Stimulated activated CD8-positive, alpha-beta memory T cell treated with anti-CD3 and anti-CD28 coated beads, Interleukin-4, amount 100 ng/mL, for 48 hours (primary cell): ENCODE results near the gene AKIP1.
"Not testable (repeated sequence)": the region's sequence is repeated elsewhere in the genome, so short reads cannot be mapped to it uniquely, and the experiment has no call there.

Experiments used
- DNase-seq: peaks from one replicate; pipeline ENCODE4 v3.0.0-alpha.2; 2020

The AKIP1 gene, protein sequence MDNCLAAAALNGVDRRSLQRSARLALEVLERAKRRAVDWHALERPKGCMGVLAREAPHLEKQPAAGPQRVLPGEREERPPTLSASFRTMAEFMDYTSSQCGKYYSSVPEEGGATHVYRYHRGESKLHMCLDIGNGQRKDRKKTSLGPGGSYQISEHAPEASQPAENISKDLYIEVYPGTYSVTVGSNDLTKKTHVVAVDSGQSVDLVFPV

DNA sequence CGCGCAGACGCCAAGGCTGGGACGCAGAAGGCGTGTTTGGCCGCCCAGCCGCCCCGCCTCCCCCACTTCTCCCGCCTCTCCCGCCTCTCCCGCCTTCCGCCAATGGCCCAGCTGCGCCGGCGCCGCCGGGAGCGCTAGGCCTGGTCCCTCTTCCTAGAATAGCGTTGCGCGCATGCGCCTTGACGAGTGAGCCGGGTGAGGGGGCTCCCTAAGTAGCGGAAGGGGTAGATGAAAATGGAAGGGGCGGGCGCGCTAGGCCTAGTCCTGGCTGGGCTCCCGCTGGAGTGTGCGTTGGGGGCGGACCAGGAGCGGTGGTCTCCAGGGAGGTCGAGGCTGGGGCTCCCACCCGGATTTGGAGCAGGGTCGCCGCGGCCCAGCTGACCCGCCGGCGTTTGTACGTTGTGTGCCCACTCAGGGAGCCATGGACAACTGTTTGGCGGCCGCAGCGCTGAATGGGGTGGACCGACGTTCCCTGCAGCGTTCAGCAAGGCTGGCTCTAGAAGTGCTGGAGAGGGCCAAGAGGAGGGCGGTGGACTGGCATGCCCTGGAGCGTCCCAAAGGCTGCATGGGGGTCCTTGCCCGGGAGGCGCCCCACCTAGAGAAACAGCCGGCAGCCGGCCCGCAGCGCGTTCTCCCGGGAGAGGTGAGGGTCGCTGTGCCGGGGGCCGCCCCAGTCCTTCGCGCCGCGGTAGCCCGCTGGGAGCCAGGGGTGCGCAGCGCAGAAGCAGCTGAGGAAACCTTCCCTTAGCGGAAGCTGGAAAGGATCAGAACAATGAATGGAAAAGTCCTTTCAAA lies at the start of gene AKIP1:
AKIP1 (plus strand) TSS at position 161 of the 795 bp plus-strand sequence; CDS start at position 422, 261 bp downstream.
- peak; percentile 93 for DNase-seq

DNA sequence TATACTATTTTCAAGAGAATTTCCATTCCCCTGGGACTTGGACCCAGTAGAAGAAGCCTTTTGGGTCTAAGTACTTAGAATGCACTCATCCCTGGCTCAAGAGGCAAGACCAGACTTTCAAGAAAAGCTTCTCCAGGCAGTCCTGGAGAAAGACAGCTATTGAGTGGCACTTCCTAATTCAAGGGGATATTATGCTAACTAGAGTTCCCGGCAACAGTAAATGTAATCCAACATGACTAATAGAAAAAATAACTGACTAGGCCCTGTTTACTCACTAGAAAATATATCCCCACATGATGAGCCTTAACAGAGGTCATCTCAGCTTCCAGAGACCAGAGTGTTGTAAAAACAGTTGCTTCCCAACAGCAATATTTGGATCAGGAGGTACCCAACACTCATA lies 47.2 kb upstream of the AKIP1 start:
- DNase-seq = no peak

DNA sequence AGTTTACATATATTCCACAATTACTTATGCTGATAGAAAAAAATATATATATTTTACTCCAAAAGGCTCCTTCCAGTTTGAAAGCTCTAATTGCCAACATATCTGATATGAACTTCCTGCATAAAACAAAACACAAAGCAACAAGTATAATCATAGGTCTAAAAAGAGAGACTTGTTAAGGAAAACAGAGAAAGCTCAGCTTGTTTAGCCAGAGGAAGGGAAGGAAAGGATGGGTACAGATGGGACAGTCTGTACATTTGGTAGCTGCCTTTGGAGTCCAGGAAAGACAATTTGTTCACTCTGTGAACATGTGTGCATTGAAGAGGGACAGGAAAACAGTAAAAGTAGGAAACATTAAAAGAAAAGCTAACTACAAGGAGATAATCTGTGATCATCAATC lies 45.7 kb upstream of the AKIP1 start:
- no peak for DNase-seq

DNA sequence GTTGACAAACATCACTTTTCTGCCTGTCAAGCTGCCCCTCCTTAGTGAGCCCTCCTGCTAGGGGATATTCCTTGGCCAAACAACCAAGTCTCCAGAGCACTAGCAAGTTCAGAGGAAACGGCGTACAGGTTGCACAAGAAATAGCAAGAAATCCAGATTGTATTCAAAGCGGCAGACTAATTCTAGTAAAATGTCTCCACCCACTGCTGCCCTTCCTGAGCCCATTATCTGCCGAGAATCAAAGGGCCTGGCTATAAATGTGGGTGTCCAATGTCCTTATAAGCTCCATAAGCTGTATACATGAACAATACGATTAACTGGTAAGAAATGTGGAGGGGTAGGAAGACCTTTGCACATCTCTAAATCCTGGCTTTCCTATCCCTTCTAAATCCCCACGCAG lies 44.0 kb upstream of the AKIP1 start:
- DNase-seq = no peak

DNA sequence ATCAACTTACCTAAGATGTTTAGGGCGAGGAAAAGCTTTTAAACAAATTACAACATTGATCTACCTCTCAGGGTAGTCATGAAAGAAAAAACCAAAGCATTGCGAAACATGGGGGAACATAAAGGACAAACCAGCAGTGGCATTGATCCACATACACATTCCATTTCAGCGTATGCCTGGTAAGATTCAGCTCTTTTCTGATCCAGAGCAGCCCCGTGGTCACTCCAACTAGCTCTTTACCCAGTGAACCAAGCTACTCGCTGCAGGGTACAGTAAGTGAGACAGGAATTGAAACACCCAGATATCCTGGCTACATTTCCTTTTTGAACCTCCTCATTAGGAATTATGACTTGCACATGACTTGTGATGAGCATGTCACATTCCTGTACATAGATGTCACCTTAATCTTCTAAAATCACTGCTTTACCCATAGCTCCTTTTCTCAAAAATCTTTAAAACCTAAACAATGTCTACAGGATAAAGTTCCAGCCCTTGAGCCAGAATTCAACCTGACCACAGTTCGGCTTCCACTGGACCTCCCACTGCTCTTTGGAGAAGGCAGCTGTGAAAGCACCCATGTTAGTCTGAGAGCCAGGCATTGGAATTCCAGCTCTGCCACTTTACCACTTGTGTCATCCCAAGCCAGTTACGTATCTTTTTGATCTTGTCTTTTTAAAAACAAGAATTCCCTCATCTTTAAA lies 42.9 kb upstream of the AKIP1 start:
- DNase-seq = no peak

DNA sequence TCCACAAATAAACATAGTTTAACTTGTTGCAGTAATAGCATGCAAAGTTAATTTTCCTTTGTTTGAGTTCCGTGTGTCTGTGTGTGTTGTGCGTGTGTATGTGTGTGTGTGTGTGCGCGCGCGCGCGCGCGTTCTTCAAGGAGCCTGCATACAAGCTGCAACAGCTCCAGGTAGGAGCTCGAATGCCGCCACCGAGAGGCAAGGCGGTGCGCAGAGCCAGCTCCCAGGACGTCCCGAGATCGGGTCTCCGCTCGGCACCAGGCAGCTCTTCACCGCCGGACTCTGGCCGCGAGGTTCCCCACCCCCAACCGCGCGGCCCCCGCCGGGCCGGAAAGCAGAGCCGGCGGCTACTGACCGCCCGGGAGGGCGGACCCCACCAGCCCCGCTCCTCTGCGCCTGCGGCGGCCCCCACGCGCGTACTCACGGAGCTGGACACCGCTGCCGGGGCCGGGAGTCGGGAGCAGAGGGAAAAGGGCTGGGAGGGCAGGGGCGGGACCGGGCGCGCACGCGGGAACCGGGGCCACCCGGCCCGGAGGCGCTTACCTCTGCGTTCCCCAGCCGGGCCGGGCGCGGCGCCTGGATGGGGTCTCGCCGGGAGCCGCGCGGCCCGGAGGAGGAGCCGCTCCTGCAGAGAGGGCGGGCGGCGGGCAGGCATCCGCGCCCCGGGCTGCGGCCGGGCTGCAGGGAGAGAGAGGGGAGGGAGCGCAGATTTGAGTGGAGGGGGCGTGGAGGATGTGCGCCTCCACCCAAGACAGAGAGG lies 40.4 kb upstream of the AKIP1 start:
- DNase-seq = peak; percentile 33

DNA sequence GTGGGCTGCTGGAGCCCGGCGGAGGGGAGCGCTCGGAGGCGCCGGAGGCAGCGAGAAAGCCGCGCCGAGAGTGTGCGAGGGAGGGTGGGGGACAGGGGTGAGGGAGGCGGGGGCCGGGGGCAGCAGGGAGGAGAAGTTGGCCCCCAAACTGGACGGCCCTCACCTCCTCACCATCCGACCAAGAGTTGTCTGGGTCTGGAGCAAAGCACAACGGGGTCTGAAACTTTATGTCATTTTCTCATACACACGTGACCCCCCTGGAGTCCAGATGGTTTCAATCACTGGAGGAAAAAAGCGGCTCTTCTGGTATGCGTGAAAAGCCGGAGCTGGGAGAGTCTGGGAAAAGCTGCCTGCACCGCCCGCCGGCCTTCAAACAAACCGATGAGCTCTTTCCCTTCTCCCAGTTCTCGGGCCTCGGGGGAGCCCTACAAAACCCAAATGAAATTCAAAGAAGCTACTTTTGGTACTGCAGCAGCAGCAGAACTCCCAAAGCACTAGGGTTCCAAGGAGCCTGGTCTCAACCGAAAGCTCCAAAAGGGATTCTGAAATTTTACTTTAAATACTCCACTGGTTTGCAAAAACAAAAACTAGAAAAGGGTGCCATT lies 39.7 kb upstream of the AKIP1 start:
- no peak for DNase-seq

DNA sequence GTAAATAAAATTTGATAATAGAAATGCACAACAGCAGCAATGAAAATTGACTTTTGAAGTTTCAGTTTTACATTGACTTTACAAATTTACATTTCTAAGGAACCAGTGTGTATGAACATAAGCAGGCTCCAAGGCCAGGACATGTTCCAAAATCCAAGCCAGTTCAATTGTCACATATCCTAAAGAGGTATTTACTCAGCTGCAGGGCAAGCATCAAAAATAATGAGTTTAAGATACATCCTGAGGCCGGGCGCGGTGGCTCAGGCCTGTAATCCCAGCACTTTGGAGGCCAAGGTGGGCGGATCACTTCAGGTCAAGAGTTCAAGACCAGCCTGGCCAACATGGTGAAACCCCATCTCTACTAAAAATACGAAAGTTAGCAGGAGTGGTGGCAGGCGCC lies 39.0 kb upstream of the AKIP1 start:
- DNase-seq = no peak

DNA sequence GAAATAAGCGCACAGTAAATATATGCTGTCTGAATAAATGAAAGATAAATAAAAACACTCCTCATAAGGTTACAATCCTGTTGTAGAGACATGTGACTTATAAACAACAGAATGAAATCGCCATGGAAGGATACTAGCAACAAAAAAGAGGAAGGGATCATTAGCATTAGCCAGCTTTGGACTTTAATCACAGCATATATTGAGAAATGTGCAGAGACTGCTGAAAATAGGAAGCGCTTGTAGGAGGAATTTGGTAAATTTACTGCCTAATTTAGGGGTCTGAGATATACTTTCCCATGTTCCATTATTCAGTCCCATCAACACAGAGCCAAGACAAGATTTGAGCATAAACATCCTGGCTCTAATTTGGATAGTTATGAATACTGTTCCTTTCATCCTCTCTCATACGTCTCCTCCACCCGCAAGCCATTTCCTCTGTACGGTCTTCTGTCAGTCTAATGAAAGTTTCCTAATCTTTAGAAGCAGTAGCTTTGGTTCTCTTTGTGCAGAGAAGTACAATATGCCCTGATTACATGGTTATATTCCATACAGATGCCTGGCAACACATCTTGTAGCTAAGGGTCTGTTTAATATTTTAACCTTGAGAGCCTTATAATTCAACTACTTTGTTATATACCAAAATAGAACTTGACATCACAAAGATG lies 37.1 kb upstream of the AKIP1 start:
- DNase-seq = no peak

DNA sequence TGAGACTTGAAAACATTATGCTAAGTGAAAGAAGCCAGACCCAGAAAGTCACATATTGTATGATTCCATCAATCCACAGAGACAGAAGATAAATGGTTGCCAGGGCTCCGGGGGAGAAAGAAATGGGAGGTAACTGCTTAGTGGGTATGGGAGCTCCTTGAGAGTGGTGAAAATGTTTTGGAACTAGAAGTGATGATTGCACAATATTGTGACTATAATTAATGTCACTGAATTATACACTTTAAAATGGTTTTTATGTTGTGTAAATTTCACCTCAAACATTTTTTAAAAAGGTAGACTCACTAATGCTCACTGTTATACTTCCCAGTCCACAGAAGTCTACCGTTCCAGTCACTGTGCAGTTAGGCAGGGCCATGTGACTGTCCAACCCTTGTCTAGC lies 32.2 kb upstream of the AKIP1 start:
- no peak for DNase-seq

DNA sequence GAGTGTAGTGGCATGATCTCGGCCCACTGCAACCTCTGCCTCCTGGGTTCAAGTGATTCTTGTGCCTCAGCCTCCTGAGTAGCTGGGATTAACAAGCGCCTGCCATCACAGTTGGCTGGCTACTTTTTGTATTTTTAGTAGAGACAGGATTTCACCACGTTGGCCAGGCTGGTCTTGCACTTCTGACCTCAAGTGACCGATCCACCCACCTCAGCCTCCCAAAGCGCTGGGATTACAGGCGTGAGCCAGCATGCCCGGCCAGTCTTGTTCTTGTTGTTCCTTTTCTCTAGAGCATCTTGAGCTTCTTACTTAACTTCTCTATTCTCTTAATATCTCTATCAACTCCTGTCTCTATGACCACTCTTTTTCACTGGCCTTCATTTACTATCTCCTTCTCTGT lies 29.4 kb upstream of the AKIP1 start:
- DNase-seq = not testable (repeated sequence)

DNA sequence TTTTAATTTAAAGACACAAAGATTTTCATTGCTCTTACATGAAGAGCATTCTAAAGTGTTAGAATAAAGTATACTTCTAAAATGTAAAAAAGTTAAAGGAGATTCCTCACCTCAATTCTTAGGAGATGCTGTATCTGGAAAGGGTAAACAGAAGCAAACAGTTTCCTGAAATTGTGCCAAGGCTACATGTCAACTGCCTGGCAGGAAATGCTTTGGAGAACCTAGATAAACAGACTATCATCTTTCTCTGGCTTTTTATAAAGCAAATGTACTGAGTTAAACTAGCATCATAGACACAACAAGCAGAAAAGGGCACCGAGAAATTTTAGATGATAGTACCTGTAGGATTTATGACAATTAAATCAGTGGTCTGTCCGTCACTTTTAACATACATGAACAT lies 24.7 kb upstream of the AKIP1 start:
- no peak for DNase-seq

DNA sequence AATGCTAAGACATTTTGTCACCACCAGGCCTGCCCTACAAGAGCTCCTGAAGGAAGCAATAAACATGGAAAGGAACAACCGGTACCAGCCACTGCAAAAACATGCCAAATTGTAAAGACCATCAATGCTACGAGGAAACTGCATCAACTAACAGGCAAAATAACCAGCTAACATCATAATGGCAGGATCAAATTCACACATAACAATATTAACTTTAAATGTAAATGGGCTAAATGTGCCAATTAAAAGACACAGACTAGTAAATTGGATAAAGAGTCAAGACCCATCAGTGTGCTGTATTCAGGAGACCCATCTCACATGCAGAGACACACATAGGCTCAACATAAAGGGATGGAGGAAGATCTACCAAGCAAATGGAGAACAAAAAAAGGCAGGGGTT lies 19.8 kb upstream of the AKIP1 start:
- DNase-seq = not testable (repeated sequence)

DNA sequence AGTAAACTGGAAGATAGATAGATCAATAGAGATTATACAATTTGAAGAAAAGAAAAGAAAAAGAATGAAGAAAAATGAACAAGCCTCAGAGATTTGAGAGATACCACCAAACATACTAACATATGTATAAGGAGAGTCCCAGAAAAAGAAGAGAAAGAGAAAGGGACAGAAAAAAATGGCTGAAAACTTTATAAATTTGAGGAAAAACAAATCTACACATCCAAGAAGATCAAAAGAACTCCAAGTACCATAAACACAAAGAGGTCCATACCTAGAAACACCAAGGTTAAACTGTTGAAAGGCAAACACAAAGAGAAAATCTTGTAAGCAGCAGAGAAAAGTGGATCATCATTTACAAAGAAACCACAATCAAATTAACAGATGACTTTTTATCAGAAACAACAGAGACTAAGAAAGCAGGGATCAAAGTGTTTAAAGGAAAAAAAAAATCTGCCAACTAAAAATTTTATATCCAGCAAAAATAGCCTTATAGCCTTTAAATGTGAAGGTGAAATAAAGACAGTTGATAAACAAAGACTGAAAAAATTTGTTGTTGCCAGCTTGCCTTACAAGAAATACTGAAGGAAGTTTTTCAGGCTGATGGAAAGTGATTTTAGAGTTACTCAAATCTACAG lies 11.8 kb upstream of the AKIP1 start:
- no peak for DNase-seq

DNA sequence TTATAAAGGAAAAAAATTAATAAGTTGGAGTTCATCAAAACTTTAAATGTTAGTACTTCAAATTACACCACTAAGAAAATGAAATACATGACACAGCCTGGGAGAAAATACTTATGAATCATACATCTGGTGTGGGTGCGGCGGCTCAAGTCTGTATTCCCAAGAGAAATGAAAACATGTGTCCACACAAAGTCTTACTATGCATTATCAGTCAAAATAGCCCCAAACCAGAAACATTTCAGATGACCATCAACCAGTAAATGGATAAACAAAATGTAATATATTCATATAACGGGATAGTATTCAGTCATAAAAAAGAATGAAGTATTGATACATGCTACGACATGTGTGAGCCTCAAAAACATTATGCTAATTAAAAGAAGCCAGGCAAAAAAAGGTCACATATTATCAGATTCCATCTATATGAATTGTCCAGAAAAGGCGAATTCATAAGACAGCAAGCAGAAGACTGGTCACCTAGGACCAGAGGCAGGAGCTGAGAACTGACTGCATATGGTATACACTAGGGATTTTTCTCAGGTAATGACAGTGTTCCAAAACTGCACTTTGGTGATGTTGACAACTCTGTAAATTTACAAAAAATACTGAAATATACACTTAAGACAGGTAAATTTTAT lies 5.3 kb upstream of the AKIP1 start:
- DNase-seq = no peak

DNA sequence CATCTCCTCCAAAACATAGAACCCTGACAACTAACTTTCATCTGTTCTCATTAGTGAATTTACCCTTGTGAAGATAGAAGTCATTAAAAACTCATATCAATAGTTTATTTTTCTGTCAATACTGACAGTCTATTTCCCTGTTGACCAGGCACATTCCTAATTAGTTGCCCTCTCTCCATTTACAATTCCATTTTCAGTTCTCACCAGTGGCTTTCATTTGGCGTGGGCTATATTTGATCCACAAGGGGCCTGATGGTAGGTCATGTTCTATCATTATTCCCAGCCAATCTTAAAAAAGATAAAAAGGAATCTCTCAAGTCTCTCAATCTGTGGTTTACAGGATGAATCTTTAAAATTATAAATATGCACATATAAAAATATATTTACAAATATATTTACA lies 3.9 kb upstream of the AKIP1 start:
- DNase-seq = no peak

DNA sequence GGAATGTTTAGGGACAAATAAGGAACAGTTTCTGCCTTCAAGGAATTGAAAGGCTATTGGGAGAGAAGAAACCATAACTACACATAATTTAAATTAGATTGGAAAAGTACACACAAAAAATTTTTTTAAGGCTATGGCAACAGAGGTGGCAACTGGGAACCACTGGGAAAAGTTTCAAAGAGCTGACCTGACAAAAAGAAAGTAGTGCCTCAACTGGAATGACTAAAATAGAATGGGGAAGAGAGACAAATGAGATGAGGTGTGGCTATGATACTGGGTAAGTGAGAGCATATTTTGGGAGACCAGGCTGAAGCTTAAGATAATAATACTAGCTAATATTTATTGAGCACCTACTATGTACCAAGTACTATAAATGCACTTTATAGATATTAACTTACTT lies 2.9 kb upstream of the AKIP1 start:
- DNase-seq = no peak

DNA sequence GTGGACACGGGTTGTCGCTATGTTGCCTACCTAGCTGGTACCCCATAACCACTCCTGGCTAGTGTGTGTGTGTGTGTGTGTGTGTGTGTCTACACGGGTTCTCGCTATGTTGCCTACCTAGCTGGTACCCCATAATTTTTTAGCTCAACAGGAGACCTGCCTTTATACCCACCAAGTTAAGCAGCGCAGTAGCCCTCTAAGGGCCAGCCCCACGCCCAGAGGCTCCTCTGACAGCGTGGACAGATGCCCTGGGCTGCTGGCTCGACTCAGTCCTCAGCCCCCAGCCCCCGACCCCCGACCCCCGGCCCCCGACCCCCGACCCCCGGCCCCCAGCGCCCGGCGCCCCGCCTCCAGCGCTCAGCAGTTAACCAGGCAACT lies 351 bp upstream of the AKIP1 start:
- DNase-seq = peak; percentile 30

DNA sequence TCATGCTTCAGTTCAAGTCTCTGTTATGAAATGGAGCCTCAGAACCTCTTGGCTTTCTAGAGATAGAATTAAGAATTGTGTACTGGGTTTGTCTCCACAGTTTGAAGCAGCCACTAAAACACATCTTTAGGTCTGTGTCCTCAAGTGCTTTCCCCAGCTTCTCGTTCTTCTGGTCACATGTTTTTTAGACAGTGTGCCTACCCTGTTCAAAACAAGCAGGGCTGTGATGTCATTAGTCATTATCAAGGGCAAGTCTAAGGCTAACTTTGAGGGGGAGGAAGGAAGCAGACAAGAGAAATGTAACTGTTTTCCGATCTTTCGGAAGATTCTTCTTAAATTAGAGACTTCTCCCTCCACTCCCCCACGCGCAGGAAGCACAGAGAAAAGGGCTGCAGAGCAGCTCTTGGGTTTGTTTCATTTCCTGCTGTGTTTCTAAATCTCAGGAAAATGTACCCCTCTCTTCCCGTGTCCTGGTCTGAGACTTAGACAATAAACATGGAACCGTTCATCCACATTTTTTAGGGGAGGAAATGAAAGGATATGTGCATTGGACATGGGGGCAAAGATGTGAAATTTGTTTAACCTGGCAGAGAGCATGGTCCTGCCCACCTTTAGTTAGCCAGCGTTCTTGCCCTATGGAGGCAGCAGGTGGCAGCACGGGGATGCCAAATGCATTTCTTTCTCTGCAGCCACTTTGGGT lies 3.1 kb downstream of the AKIP1 start:
- DNase-seq = peak; percentile 63

DNA sequence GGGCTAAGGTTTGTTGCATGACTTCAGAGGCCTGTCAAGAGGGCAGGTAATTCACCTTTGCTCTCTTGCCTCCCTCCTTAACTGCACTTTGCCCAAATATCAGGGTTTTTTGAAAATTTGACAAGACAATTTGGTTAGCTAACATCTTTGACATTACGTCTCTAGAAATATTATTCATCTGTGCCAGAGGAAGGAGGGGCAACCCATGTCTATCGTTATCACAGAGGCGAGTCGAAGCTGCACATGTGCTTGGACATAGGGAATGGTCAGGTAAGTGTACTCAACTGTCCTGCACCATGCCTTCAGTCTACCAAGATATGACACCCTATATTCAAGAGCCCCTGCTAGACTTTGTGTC lies 3.7 kb downstream of the AKIP1 start:
- no peak for DNase-seq
